GM23338 (cell line): ENCODE results near the gene LCN10. TPM values are rescaled to one million over a fixed set of nuclear protein-coding genes. Genes with fewer than 3 reads are reported as not detected.
A peak's percentile ranks its signal among the peaks of the same experiment; 100 is the strongest.

ENCODE experiments used
- ATAC-seq: fragments of 200-7000 bp; cut with Tn5 transposase; 3 replicates; pipeline ENCODE4 v1.9.1; 2020
- DNase-seq: peaks from one replicate; pipeline ENCODE4 v3.0.0-alpha.2; 2015; ENCODE audit warnings: low spot score
- H2AFZ ChIP-seq: fragments of 200-600 bp; sonication (generic); 2 replicates; pipeline ENCODE4 v1.8.0; 2016; ENCODE audit warnings: antibody characterized with exemption, mild to moderate bottlenecking, moderate library complexity
- H3F3A ChIP-seq: fragments of 200-600 bp; sonication (generic); replicated peaks from 2 replicates; pipeline ENCODE4 v1.8.0; 2017; ENCODE audit warnings: antibody characterized with exemption, mixed run types, low read depth
- H3K27ac ChIP-seq: fragments of 200-600 bp; sonication (generic); 2 replicates; pipeline ENCODE4 v1.6.1; 2016; ENCODE audit warnings: low read depth
- H3K27me3 ChIP-seq: fragments of 200-600 bp; sonication (generic); 2 replicates; pipeline ENCODE4 v1.8.0; 2016; ENCODE audit warnings: mild to moderate bottlenecking, mixed run types, moderate library complexity; ENCODE audit not compliant: insufficient read depth
- H3K36me3 ChIP-seq: fragments of 200-600 bp; sonication (generic); 2 replicates; pipeline ENCODE4 v1.8.0; 2016; ENCODE audit warnings: mild to moderate bottlenecking; ENCODE audit not compliant: insufficient read depth
- H3K4me1 ChIP-seq: fragments of 200-600 bp; sonication (generic); 2 replicates; pipeline ENCODE4 v1.8.0; 2016; ENCODE audit warnings: mild to moderate bottlenecking, moderate library complexity; ENCODE audit not compliant: insufficient read depth
- H3K4me2 ChIP-seq: fragments of 200-600 bp; sonication (generic); 2 replicates; pipeline ENCODE4 v1.7.1; 2017; ENCODE audit warnings: mixed run types
- H3K4me3 ChIP-seq: fragments of 200-600 bp; sonication (generic); 2 replicates; pipeline ENCODE4 v1.6.1; 2016; ENCODE audit warnings: mixed run types
- H3K79me2 ChIP-seq: fragments of 200-600 bp; sonication (generic); replicated peaks from 2 replicates; pipeline ENCODE4 v1.8.0; 2017; ENCODE audit warnings: mild to moderate bottlenecking; ENCODE audit not compliant: insufficient read depth
- H3K9me2 ChIP-seq: fragments of 200-600 bp; sonication (generic); 2 replicates; pipeline ENCODE4 v1.8.0; 2017; ENCODE audit not compliant: insufficient read depth
- H4K20me1 ChIP-seq: fragments of 200-600 bp; sonication (generic); replicated peaks from 2 replicates; pipeline ENCODE4 v1.8.0; 2017; ENCODE audit warnings: mild to moderate bottlenecking; ENCODE audit not compliant: insufficient read depth
- H3K27ac Mint-ChIP-seq: 2 replicates; pipeline ENCODE4 v1.8.0; 2020; ENCODE audit warnings: inconsistent platforms, mild to moderate bottlenecking, moderate library complexity, mixed read lengths
- H3K27me3 Mint-ChIP-seq: 3 replicates; pipeline ENCODE4 v1.8.0; 2022; ENCODE audit warnings: low read depth, mild to moderate bottlenecking, moderate library complexity, mixed read lengths, inconsistent platforms; ENCODE audit not compliant: insufficient read depth, poor library complexity
- H3K36me3 Mint-ChIP-seq: 3 replicates; pipeline ENCODE4 v1.8.0; 2021; ENCODE audit warnings: low read depth, mild to moderate bottlenecking, inconsistent platforms, moderate library complexity, mixed read lengths
- H3K4me1 Mint-ChIP-seq: 3 replicates; pipeline ENCODE4 v1.8.0; 2020; ENCODE audit warnings: mild to moderate bottlenecking, inconsistent platforms, mixed read lengths
- H3K4me3 Mint-ChIP-seq: 3 replicates; pipeline ENCODE4 v1.8.0; 2021; ENCODE audit warnings: moderate library complexity, mild to moderate bottlenecking, inconsistent platforms, mixed read lengths
- H3K9me3 Mint-ChIP-seq: 3 replicates; pipeline ENCODE4 v1.8.0; 2020; ENCODE audit warnings: moderate library complexity, mild to moderate bottlenecking, inconsistent platforms, mixed read lengths
- EZH2 ChIP-seq: fragments of 200-600 bp; sonication (generic); IDR thresholded peaks from one replicate; pipeline ENCODE4 v1.8.0; 2017; ENCODE audit warnings: antibody characterized with exemption, mild to moderate bottlenecking, low read depth; ENCODE audit not compliant: unreplicated experiment
- EZH2phosphoT487 ChIP-seq: fragments of 200-600 bp; sonication (generic); IDR thresholded peaks from one replicate; pipeline ENCODE4 v1.8.1; 2018; ENCODE audit warnings: antibody characterized with exemption; ENCODE audit not compliant: unreplicated experiment
- JUNB ChIP-seq: IDR thresholded peaks from one replicate; pipeline ENCODE4 v1.6.1; 2016; ENCODE audit warnings: antibody characterized with exemption; ENCODE audit not compliant: unreplicated experiment
- NANOG ChIP-seq: IDR thresholded peaks from 2 replicates; pipeline ENCODE4 v1.6.1; 2016; ENCODE audit warnings: antibody characterized with exemption, borderline replicate concordance
- REST ChIP-seq: IDR thresholded peaks from one replicate; pipeline ENCODE4 v1.6.1; 2018; ENCODE audit warnings: antibody characterized with exemption; ENCODE audit not compliant: unreplicated experiment
- STAT1 ChIP-seq: IDR thresholded peaks from one replicate; pipeline ENCODE4 v1.6.1; 2016; ENCODE audit warnings: antibody characterized with exemption; ENCODE audit not compliant: unreplicated experiment
- ZNF114 ChIP-seq: fragments of 250-450 bp; sonication (Bioruptor Pico); IDR thresholded peaks from 2 replicates; pipeline ENCODE4 v1.5.0; 2020; ENCODE audit warnings: mild to moderate bottlenecking, moderate library complexity
- ZNF331 ChIP-seq: fragments of 250-450 bp; sonication (Bioruptor Pico); IDR thresholded peaks from 2 replicates; pipeline ENCODE4 v1.5.0; 2020; ENCODE audit warnings: low read depth, mild to moderate bottlenecking, moderate library complexity
- polyA plus RNA-seq: library from polyadenylated mRNA; unstranded; fragments of >200 nt; fragmentation: Nextera tagmentation; extraction: Ambion mirVana; gene quantifications from 2 replicates; pipeline ENCODE4 v1.2.1, GENCODE V29; 2016
- total RNA-seq: library from RNA; depleted of rRNA; stranded (reverse); fragments of >200 nt; shearing (Covaris generic); gene quantifications from 2 replicates; pipeline ENCODE4 v1.2.3, GENCODE V29; 2014
- TF ChIP-seq, protein P1 (sequence below): IDR thresholded peaks from 2 replicates; pipeline ENCODE4 v1.6.1; 2016; ENCODE audit warnings: antibody characterized with exemption
- TF ChIP-seq, protein P2 (sequence below), 2 experiments: fragments of 200-600 bp in 1 of 2; sonication (generic) in 1 of 2; conservative IDR thresholded peaks; 2 replicates each; pipeline versions ENCODE4 v1.5.1 to v1.6.1; 2016 to 2017; ENCODE audit warnings: antibody characterized with exemption in 2 of 2, low read depth in 2 of 2, mild to moderate bottlenecking in 2 of 2, moderate library complexity in 1 of 2

The LCN10 gene
- total and polyA plus RNA-seq, 2 experiments from 2014 or later, result 0.45 to 0.74 TPM

DNA sequence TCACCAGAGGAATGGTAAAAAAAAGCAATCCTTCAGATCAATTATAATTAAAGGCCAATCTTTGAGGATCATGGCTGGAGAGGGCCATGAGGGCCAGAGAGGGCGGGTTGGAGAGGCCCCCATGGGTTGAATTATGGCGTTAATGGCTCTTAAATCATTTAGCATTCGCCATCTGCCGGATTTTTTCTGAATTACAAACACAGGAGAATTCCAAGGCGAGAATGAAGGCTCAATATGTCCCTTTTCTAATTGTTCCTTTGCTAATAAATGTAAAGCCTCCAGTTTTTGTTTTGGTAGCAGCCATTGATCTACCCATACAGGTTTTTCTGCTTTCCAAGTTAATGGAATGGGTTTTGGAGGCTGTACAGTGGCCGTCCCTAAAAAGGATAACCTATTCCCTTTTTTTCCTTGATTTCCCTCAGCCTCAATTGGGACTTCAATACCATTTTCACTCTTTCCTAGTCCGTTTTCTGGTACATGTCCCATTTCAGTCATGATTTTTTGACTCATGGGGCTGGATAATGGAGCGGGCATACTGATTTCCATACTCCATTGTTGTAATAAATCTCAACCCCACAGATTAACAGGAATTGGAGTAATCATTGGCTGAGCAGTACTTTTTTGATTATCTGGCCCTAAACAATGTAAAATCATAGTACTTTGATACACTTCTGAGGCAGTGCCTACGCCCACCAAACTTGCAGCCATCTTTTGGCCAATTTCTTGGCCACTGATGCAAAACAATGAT is 41.7 kb upstream of the LCN10 start:
- H2AFZ ChIP-seq, result no peak overlapping the region

DNA sequence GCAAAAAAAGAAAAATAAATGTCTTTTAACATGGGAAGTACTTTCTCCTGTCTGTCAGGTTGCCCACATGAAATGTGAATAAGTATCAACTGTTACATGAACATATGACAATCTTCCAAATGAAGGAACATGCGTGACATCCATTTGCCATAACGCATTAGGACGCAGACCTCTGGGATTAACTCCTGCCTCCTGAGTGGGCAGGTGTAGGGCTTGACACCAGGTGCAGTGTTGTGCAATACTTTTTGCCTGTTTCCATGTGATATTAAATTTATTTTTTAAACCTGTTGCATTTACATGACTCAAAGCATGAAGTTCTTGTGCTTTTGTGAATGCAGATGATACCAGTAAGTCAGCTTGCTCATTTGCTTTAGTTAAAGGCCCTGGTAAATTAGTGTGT is 39.7 kb upstream of the LCN10 start:
- H3K36me3 Mint-ChIP-seq, result peaks cover 11% of the 10 kb centered on the region; the same call in 1 of the 3 replicates
- H2AFZ ChIP-seq, result no peak overlapping the region
- H3F3A ChIP-seq, result no peaks in the 10 kb centered on the region
- H3K79me2 ChIP-seq, result no peaks in the 10 kb centered on the region
- no peaks in the 10 kb centered on the region for H4K20me1 ChIP-seq
- 0 out of 2 replicates have a peak, but pooled peaks cover 4% of the 10 kb centered on the region for H3K9me2 ChIP-seq
- DNase-seq (no peak), ATAC-seq (no peak)
- H3K27me3 ChIP-seq, result no peaks in the 10 kb centered on the region
- peaks cover 20% of the 10 kb centered on the region for H3K27me3 Mint-ChIP-seq
- no peaks in the 10 kb centered on the region for H3K4me1 ChIP-seq
- H3K36me3 ChIP-seq, result no peaks in the 10 kb centered on the region
- no peak overlapping the region for H3K27ac ChIP-seq
- no peaks in the 10 kb centered on the region; the same call in 2 of the 3 replicates for H3K4me1 Mint-ChIP-seq
- no peak overlapping the region for H3K4me2 ChIP-seq
- H3K4me3 ChIP-seq, result no peak overlapping the region
- H3K4me3 Mint-ChIP-seq, result no peak overlapping the region
- H3K27ac Mint-ChIP-seq, result no peak overlapping the region
- H3K9me3 Mint-ChIP-seq, result peaks cover 14% of the 10 kb centered on the region
- TF ChIP-seq ZNF331 (no peak), NANOG (no peak), EZH2 (no peak), ZNF114 (CRISPR knock-in tag) (no peak), STAT1 (no peak), EZH2phosphoT487 (no peak), REST (no peak), JUNB (no peak)
- TF ChIP-seq, protein P1, sequence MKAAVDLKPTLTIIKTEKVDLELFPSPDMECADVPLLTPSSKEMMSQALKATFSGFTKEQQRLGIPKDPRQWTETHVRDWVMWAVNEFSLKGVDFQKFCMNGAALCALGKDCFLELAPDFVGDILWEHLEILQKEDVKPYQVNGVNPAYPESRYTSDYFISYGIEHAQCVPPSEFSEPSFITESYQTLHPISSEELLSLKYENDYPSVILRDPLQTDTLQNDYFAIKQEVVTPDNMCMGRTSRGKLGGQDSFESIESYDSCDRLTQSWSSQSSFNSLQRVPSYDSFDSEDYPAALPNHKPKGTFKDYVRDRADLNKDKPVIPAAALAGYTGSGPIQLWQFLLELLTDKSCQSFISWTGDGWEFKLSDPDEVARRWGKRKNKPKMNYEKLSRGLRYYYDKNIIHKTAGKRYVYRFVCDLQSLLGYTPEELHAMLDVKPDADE, result no peak
- TF ChIP-seq, protein P2, sequence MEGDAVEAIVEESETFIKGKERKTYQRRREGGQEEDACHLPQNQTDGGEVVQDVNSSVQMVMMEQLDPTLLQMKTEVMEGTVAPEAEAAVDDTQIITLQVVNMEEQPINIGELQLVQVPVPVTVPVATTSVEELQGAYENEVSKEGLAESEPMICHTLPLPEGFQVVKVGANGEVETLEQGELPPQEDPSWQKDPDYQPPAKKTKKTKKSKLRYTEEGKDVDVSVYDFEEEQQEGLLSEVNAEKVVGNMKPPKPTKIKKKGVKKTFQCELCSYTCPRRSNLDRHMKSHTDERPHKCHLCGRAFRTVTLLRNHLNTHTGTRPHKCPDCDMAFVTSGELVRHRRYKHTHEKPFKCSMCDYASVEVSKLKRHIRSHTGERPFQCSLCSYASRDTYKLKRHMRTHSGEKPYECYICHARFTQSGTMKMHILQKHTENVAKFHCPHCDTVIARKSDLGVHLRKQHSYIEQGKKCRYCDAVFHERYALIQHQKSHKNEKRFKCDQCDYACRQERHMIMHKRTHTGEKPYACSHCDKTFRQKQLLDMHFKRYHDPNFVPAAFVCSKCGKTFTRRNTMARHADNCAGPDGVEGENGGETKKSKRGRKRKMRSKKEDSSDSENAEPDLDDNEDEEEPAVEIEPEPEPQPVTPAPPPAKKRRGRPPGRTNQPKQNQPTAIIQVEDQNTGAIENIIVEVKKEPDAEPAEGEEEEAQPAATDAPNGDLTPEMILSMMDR (conservative IDR thresholded peaks at IDR 0.05; ENCODE audit: low read depth in 2 of 2), result no peak

More for the DNA sequence above, 41.7 kb upstream of the LCN10 start:
- Histone ChIP-seq H3K4me2 (no peak overlapping the region), H4K20me1 (no peaks in the 10 kb centered on the region), H3K27me3 (no peaks in the 10 kb centered on the region), H3K9me2 (no peaks in the 10 kb centered on the region), H3F3A (no peaks in the 10 kb centered on the region), H3K27ac (no peak overlapping the region), H3K36me3 (no peaks in the 10 kb centered on the region), H3K4me3 (no peak overlapping the region), H3K4me1 (no peaks in the 10 kb centered on the region), H3K79me2 (no peaks in the 10 kb centered on the region)
- H3K27ac Mint-ChIP-seq, result no peak overlapping the region
- DNase-seq, result peak; percentile 60
- H3K4me3 Mint-ChIP-seq, result no peak overlapping the region
- TF ChIP-seq, protein P2 (conservative IDR thresholded peaks at IDR 0.05; ENCODE audit: low read depth in 2 of 2), result peak; percentile 30 to 52
- TF ChIP-seq NANOG, result no peak
- no peak for TF ChIP-seq EZH2phosphoT487
- no peak; the same call in 2 of the 3 replicates for ATAC-seq
- H3K27me3 Mint-ChIP-seq, result peaks cover 7% of the 10 kb centered on the region
- peaks cover 3% of the 10 kb centered on the region; the same call in 1 of the 3 replicates for H3K4me1 Mint-ChIP-seq
- H3K9me3 Mint-ChIP-seq, result no peaks in the 10 kb centered on the region; the same call in 1 of the 3 replicates
- H3K36me3 Mint-ChIP-seq, result no peaks in the 10 kb centered on the region; the same call in 2 of the 3 replicates
